Spleen (tissue), 7 donors: Measurements from ENCODE around the gene CLEC3A.

Source experiments
- CTCF ChIP-seq, 11 experiments: fragments of 200-600 bp in 7 of 11; fragments of 450-650 bp in 4 of 11; sonication (generic) in 4 of 11; IDR thresholded peaks in 8 of 11; conservative IDR thresholded peaks in 3 of 11; 1 replicate in 7 of 11; 2 replicates in 4 of 11; pipeline versions ENCODE4 v1.4.0 to v1.8.0; 2016 to 2021; ENCODE audit warnings: antibody characterized with exemption in 11 of 11, inconsistent platforms in 4 of 11, mild to moderate bottlenecking in 1 of 11
- POLR2A ChIP-seq, 3 donors: fragments of 450-650 bp; IDR thresholded peaks; one replicate each; pipeline ENCODE4 v1.5.1; 2017; ENCODE audit warnings: antibody characterized with exemption in 3 of 3, mild to moderate bottlenecking in 1 of 3
- POLR2AphosphoS5 ChIP-seq, 3 donors: sonication (generic); formaldehyde crosslinking; IDR thresholded peaks; one replicate each; pipeline ENCODE4 v1.5.1; 2017; ENCODE audit warnings: antibody characterized with exemption in 3 of 3
- donor health status: DM: no; HTN: no; CAD: no; lungs with moderate emphysema.
- donor health status: DM: no; HTN: no; CAD: no.
- donor health status: DM: no; HTN: no; CAD: no.

- TF ChIP-seq CTCF (IDR thresholded peaks at IDR 0.05 in 8 of 11, conservative IDR thresholded peaks at IDR 0.05 in 3 of 11) (no peak), POLR2AphosphoS5 (IDR thresholded peaks at IDR 0.05) (no peak), POLR2A (IDR thresholded peaks at IDR 0.05) (no peak)
Measured at GRCh38 chr16:78001451-78002025, 20.8 kb upstream of the CLEC3A start.
